ENCODE results near the gene HLA-DPA1. TPM values are rescaled to one million over a fixed set of nuclear protein-coding genes. Genes with fewer than 3 reads are reported as not detected.
"Not testable (repeated sequence)": the region's sequence is repeated elsewhere in the genome, so short reads cannot be mapped to it uniquely, and the experiment has no call there.

The HLA-DPA1 gene
- total and polyA plus RNA-seq, 4 donors: 18.6 to 203 (median 98.3) TPM

DNA sequence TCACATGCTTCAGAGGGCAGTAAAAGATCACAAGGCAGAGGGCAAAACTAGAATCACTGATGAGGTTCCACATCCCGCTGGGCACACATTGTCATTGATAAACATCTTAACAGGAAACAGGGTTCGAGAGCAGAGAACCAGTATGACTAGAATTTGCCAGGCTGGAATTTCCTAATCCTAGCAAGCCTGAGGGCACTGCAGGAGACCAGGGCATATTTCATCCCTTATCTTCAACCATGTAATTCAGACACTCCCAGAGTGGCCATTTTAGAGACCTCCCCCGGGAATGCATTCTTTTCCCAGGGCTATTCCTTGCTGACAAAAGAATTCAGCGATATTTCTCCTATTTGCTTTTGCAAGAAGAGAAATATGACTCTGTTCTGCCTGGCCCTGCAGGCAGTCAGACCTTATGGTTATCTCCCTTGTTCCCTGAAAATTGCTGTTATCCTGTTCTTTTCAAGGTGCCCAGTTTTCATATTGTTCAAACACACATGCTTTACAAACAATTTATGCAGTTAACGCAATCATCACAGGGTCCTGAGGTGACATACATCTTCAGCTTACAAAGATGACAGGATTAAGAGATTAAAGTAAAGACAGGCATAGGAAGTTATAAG is 27.8 kb upstream of the HLA-DPA1 start:
- H3K27me3 ChIP-seq (ENCODE audit: control insufficient read depth in 1 of 2, insufficient read depth in 2 of 2, low read length in 1 of 2); H3K36me3 ChIP-seq (ENCODE audit: control insufficient read depth in 1 of 2, insufficient read depth in 2 of 2, low read length in 1 of 2); ATAC-seq (ENCODE audit: low FRiP score); H3K9me3 ChIP-seq (ENCODE audit: control insufficient read depth, low read length); H3K4me3 ChIP-seq (ENCODE audit: low read length in 2 of 2); H3K27ac ChIP-seq (ENCODE audit: low read depth in 1 of 2, low read length in 2 of 2); DNase-seq; intact Hi-C loops (cut with DNase I); H3K4me1 ChIP-seq (ENCODE audit: control insufficient read depth in 1 of 2, insufficient read depth in 2 of 2, low read length in 2 of 2): not testable (repeated sequence)
- WGBS, 2 donors: 42 to 56% methylated on average over 5 of the region's 5 CpGs

GRCh38 chr6:33095681-33096080 is 22.2 kb upstream of the HLA-DPA1 start:
- no peak for DNase-seq
- no peaks in the 10 kb centered on the region for H3K9me3 ChIP-seq (ENCODE audit: control insufficient read depth, low read length)
- H3K27ac ChIP-seq (ENCODE audit: low read depth in 1 of 2, low read length in 2 of 2): no peak overlapping the region
- H3K4me1 ChIP-seq (ENCODE audit: control insufficient read depth in 1 of 2, insufficient read depth in 2 of 2, low read length in 2 of 2): no peaks in the 10 kb centered on the region
- WGBS, 2 donors: 92 to 95% methylated on average over 1 of the region's 1 CpG
- no peaks in the 10 kb centered on the region for H3K27me3 ChIP-seq (ENCODE audit: control insufficient read depth in 1 of 2, insufficient read depth in 2 of 2, low read length in 1 of 2)
- intact Hi-C loops (cut with DNase I): no loop called here
- H3K36me3 ChIP-seq (ENCODE audit: control insufficient read depth in 1 of 2, insufficient read depth in 2 of 2, low read length in 1 of 2): no peaks in the 10 kb centered on the region
- H3K4me3 ChIP-seq (ENCODE audit: low read length in 2 of 2): no peak overlapping the region
- ATAC-seq (ENCODE audit: low FRiP score): no peak

DNA sequence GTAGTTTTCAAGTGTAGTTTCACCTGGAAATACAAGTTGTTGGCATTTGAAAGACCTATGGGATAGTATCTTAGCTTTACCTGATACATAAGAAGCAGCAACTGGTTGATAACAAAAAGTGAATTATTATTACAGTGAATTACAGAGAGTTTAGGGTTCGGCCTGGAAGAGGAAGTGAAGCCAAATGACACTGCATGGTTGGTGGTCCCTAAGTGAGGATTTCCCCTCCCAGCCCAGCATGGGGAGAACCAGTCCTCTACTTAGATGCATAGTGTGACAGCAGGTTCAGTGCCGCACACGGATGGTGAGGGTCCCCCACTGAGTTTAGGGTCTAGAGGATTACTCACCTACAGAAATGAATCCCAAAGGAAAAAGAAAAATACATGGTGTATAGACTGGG is 20.4 kb upstream of the HLA-DPA1 start:
- H3K27me3 ChIP-seq (ENCODE audit: control insufficient read depth in 1 of 2, insufficient read depth in 2 of 2, low read length in 1 of 2): no peaks in the 10 kb centered on the region
- no peak overlapping the region for H3K4me3 ChIP-seq (ENCODE audit: low read length in 2 of 2)
- no peaks in the 10 kb centered on the region for H3K9me3 ChIP-seq (ENCODE audit: control insufficient read depth, low read length)
- H3K36me3 ChIP-seq (ENCODE audit: control insufficient read depth in 1 of 2, insufficient read depth in 2 of 2, low read length in 1 of 2): no peaks in the 10 kb centered on the region
- intact Hi-C loops (cut with DNase I): no loop called here
- H3K4me1 ChIP-seq (ENCODE audit: control insufficient read depth in 1 of 2, insufficient read depth in 2 of 2, low read length in 2 of 2): no peaks in the 10 kb centered on the region
- no peak for ATAC-seq (ENCODE audit: low FRiP score)
- no peak for DNase-seq
- 60 to 93% methylated on average over 3 of the region's 3 CpGs for WGBS, 2 donors
- H3K27ac ChIP-seq (ENCODE audit: low read depth in 1 of 2, low read length in 2 of 2): no peak overlapping the region

- 88 to 93% methylated on average over 3 of the region's 3 CpGs for WGBS, 2 donors
- ATAC-seq (ENCODE audit: low FRiP score) (no peak), DNase-seq (peak in 1 of 2 donors; percentile 63)
- Histone ChIP-seq H3K4me1 (ENCODE audit: control insufficient read depth in 1 of 2, insufficient read depth in 2 of 2, low read length in 2 of 2) (no peaks in the 10 kb centered on the region), H3K9me3 (ENCODE audit: control insufficient read depth, low read length) (no peaks in the 10 kb centered on the region), H3K4me3 (ENCODE audit: low read length in 2 of 2) (no peak overlapping the region), H3K27ac (ENCODE audit: low read depth in 1 of 2, low read length in 2 of 2) (no peak overlapping the region), H3K36me3 (ENCODE audit: control insufficient read depth in 1 of 2, insufficient read depth in 2 of 2, low read length in 1 of 2) (peaks cover 0 to 2% of the 10 kb centered on the region in 2 donors), H3K27me3 (ENCODE audit: control insufficient read depth in 1 of 2, insufficient read depth in 2 of 2, low read length in 1 of 2) (no peaks in the 10 kb centered on the region)
- intact Hi-C loops (cut with DNase I): no loop called here
Measured at GRCh38 chr6:33092385-33092784, 18.9 kb upstream of the HLA-DPA1 start.

- DNase-seq (peak; percentile 63 to 80), ATAC-seq (ENCODE audit: low FRiP score) (peak; percentile 59)
- Histone ChIP-seq H3K4me3 (ENCODE audit: low read length in 2 of 2) (no peak overlapping the region), H3K27me3 (ENCODE audit: control insufficient read depth in 1 of 2, insufficient read depth in 2 of 2, low read length in 1 of 2) (no peaks in the 10 kb centered on the region), H3K27ac (ENCODE audit: low read depth in 1 of 2, low read length in 2 of 2) (no peak overlapping the region), H3K9me3 (ENCODE audit: control insufficient read depth, low read length) (no peaks in the 10 kb centered on the region), H3K36me3 (ENCODE audit: control insufficient read depth in 1 of 2, insufficient read depth in 2 of 2, low read length in 1 of 2) (peaks cover 0 to 3% of the 10 kb centered on the region in 2 donors), H3K4me1 (ENCODE audit: control insufficient read depth in 1 of 2, insufficient read depth in 2 of 2, low read length in 2 of 2) (no peaks in the 10 kb centered on the region)
- intact Hi-C loops (cut with DNase I): no loop called here
- 65 to 75% methylated on average over 9 of the region's 9 CpGs for WGBS, 2 donors
Measured at GRCh38 chr6:33091957-33092356, 18.5 kb upstream of the HLA-DPA1 start.

- H3K4me1 ChIP-seq (ENCODE audit: control insufficient read depth in 1 of 2, insufficient read depth in 2 of 2, low read length in 2 of 2): no peaks in the 10 kb centered on the region
- H3K36me3 ChIP-seq (ENCODE audit: control insufficient read depth in 1 of 2, insufficient read depth in 2 of 2, low read length in 1 of 2): peaks cover 0 to 4% of the 10 kb centered on the region in 2 donors
- DNase-seq (no peak), ATAC-seq (ENCODE audit: low FRiP score) (no peak)
- H3K9me3 ChIP-seq (ENCODE audit: control insufficient read depth, low read length): no peaks in the 10 kb centered on the region
- intact Hi-C loops (cut with DNase I): no loop called here
- no peak overlapping the region for H3K27ac ChIP-seq (ENCODE audit: low read depth in 1 of 2, low read length in 2 of 2)
- no peak overlapping the region for H3K4me3 ChIP-seq (ENCODE audit: low read length in 2 of 2)
- 50 to 72% methylated on average over 6 of the region's 6 CpGs for WGBS, 2 donors
- H3K27me3 ChIP-seq (ENCODE audit: control insufficient read depth in 1 of 2, insufficient read depth in 2 of 2, low read length in 1 of 2): no peaks in the 10 kb centered on the region
Measured at GRCh38 chr6:33088931-33089620, 15.6 kb upstream of the HLA-DPA1 start.

GRCh38 chr6:33088258-33088930 is 14.9 kb upstream of the HLA-DPA1 start:
- Histone ChIP-seq H3K36me3 (ENCODE audit: control insufficient read depth in 1 of 2, insufficient read depth in 2 of 2, low read length in 1 of 2) (peaks cover 0 to 4% of the 10 kb centered on the region in 2 donors), H3K27me3 (ENCODE audit: control insufficient read depth in 1 of 2, insufficient read depth in 2 of 2, low read length in 1 of 2) (no peaks in the 10 kb centered on the region), H3K9me3 (ENCODE audit: control insufficient read depth, low read length) (no peaks in the 10 kb centered on the region), H3K4me1 (ENCODE audit: control insufficient read depth in 1 of 2, insufficient read depth in 2 of 2, low read length in 2 of 2) (no peaks in the 10 kb centered on the region), H3K4me3 (ENCODE audit: low read length in 2 of 2) (no peak overlapping the region), H3K27ac (ENCODE audit: low read depth in 1 of 2, low read length in 2 of 2) (no peak overlapping the region)
- no peak for DNase-seq
- intact Hi-C loops (cut with DNase I): no loop called here
- 71 to 75% methylated on average over 3 of the region's 3 CpGs for WGBS, 2 donors
- ATAC-seq (ENCODE audit: low FRiP score): no peak

- Histone ChIP-seq H3K27ac (ENCODE audit: low read depth in 1 of 2, low read length in 2 of 2) (no peak overlapping the region), H3K36me3 (ENCODE audit: control insufficient read depth in 1 of 2, insufficient read depth in 2 of 2, low read length in 1 of 2) (peaks cover 0 to 4% of the 10 kb centered on the region in 2 donors), H3K9me3 (ENCODE audit: control insufficient read depth, low read length) (no peaks in the 10 kb centered on the region), H3K27me3 (ENCODE audit: control insufficient read depth in 1 of 2, insufficient read depth in 2 of 2, low read length in 1 of 2) (no peaks in the 10 kb centered on the region), H3K4me1 (ENCODE audit: control insufficient read depth in 1 of 2, insufficient read depth in 2 of 2, low read length in 2 of 2) (no peaks in the 10 kb centered on the region), H3K4me3 (ENCODE audit: low read length in 2 of 2) (no peak overlapping the region)
- ATAC-seq (ENCODE audit: low FRiP score) (no peak), DNase-seq (no peak)
- intact Hi-C loops (cut with DNase I): no loop called here
- WGBS, 2 donors: 64 to 87% methylated on average over 8 of the region's 8 CpGs
Measured at GRCh38 chr6:33085627-33086026, 12.2 kb upstream of the HLA-DPA1 start.

DNA sequence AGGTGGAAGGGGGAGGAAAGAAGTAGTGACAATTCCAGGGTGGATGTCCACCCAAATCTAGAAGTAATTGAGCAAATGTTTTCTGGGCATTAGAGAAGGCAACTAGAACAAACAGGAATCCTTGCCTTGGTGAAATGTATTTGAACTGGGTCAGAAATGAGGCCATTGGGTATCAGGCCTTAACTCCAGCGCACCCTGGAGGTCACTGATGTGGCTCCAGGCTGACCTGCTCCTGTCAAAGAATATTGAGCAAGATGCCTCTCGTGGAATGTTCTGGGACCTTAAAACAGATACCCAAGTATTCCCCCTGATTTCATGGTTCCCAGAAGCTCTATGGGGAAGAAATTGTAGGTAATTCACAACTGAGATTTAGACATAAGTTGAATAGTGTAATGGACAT is 9.3 kb upstream of the HLA-DPA1 start:
- Histone ChIP-seq H3K36me3 (ENCODE audit: control insufficient read depth in 1 of 2, insufficient read depth in 2 of 2, low read length in 1 of 2) (peaks cover 0 to 4% of the 10 kb centered on the region in 2 donors), H3K9me3 (ENCODE audit: control insufficient read depth, low read length) (no peaks in the 10 kb centered on the region), H3K27ac (ENCODE audit: low read depth in 1 of 2, low read length in 2 of 2) (no peak overlapping the region), H3K27me3 (ENCODE audit: control insufficient read depth in 1 of 2, insufficient read depth in 2 of 2, low read length in 1 of 2) (no peaks in the 10 kb centered on the region), H3K4me3 (ENCODE audit: low read length in 2 of 2) (no peak overlapping the region), H3K4me1 (ENCODE audit: control insufficient read depth in 1 of 2, insufficient read depth in 2 of 2, low read length in 2 of 2) (no peaks in the 10 kb centered on the region)
- WGBS, 2 donors: 45 to 51% methylated on average over 2 of the region's 2 CpGs
- intact Hi-C loops (cut with DNase I): no loop called here
- ATAC-seq (ENCODE audit: low FRiP score) (no peak), DNase-seq (no peak)

All from aorta (tissue), 5 donors.